Nephron progenitor cell (in vitro differentiated cells): Measurements from ENCODE around the gene GAS2L2.

Experiments
- DNase-seq: peaks from one replicate; pipeline ENCODE4 v3.0.0; 2021
- H3K27ac Mint-ChIP-seq: 2 replicates; pipeline ENCODE4 v1.8.0; 2021; ENCODE audit warnings: mild to moderate bottlenecking, moderate library complexity, mixed read lengths
- H3K27me3 Mint-ChIP-seq: 2 replicates; pipeline ENCODE4 v1.8.0; 2021; ENCODE audit warnings: mild to moderate bottlenecking, low read depth, mixed read lengths; ENCODE audit not compliant: poor library complexity
- H3K36me3 Mint-ChIP-seq: 2 replicates; pipeline ENCODE4 v1.8.0; 2021; ENCODE audit warnings: low read depth, mixed read lengths
- H3K4me1 Mint-ChIP-seq: 2 replicates; pipeline ENCODE4 v1.8.0; 2021; ENCODE audit warnings: mixed read lengths
- H3K4me3 Mint-ChIP-seq: 2 replicates; pipeline ENCODE4 v1.8.0; 2021; ENCODE audit warnings: mild to moderate bottlenecking, moderate library complexity, mixed read lengths
- H3K9me3 Mint-ChIP-seq: 2 replicates; pipeline ENCODE4 v1.8.0; 2021; ENCODE audit warnings: mild to moderate bottlenecking, moderate library complexity, mixed read lengths
- TF ChIP-seq, protein P1 (sequence below): fragments of 200-600 bp; sonication (generic); IDR thresholded peaks from 2 replicates; pipeline ENCODE4 v1.5.0; 2021; ENCODE audit warnings: antibody characterized with exemption

GAS2L2 gene

DNA sequence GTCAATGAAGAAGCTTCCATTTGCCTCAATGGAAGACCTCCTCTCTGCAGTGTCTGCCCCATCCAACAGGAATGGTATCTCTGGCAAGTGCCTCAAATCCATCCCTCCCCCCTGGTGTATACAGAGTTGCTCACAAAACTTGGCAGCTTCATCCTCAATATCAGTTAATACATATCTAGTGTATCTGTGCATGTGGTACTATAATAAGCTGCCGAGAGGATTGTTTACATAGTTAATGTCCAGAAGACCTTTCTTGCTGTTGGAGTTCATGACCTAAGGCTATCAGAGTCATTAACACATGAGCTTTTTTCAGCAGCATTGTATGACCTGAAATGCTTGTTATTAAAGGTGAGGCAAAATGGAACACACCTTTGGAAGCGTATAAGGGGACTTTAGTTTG is 35.6 kb downstream of the GAS2L2 start:
- no peak for DNase-seq
- TF ChIP-seq, protein P1, sequence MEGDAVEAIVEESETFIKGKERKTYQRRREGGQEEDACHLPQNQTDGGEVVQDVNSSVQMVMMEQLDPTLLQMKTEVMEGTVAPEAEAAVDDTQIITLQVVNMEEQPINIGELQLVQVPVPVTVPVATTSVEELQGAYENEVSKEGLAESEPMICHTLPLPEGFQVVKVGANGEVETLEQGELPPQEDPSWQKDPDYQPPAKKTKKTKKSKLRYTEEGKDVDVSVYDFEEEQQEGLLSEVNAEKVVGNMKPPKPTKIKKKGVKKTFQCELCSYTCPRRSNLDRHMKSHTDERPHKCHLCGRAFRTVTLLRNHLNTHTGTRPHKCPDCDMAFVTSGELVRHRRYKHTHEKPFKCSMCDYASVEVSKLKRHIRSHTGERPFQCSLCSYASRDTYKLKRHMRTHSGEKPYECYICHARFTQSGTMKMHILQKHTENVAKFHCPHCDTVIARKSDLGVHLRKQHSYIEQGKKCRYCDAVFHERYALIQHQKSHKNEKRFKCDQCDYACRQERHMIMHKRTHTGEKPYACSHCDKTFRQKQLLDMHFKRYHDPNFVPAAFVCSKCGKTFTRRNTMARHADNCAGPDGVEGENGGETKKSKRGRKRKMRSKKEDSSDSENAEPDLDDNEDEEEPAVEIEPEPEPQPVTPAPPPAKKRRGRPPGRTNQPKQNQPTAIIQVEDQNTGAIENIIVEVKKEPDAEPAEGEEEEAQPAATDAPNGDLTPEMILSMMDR = no peak
- H3K27ac Mint-ChIP-seq = no peak overlapping the region
- H3K4me3 Mint-ChIP-seq = no peak overlapping the region
- H3K36me3 Mint-ChIP-seq = peaks cover 41% of the 10 kb centered on the region
- no peaks in the 10 kb centered on the region for H3K9me3 Mint-ChIP-seq
- H3K4me1 Mint-ChIP-seq = peaks cover 24% of the 10 kb centered on the region
- H3K27me3 Mint-ChIP-seq = no peaks in the 10 kb centered on the region

DNA sequence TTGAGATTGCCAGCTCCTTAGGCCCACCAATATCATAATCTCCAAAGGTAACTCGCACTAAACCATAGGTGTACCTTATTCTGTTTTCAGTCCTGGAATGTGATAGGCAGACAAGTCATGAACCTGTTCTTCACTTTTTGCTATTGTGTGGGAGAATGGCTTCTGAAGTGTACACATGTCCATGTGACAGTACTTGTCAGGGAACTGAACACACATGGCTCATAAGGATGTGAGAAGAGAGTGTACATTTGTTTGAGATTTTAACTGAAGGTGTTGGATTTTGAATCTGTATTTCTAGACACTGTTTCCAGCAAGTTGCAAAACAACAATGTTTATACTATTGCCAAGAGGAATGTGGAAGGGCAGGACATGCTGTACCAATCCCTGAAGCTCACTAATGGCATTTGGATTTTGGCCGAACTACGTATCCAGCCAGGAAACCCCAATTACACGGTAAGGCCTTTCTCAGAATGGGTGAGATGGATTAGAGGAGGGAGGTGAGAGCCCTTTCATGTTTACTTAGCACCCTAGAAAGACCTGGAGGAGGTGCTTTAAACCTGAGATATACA is 36.1 kb downstream of the GAS2L2 start:
- H3K4me1 Mint-ChIP-seq = peaks cover 24% of the 10 kb centered on the region
- no peaks in the 10 kb centered on the region for H3K9me3 Mint-ChIP-seq

DNA sequence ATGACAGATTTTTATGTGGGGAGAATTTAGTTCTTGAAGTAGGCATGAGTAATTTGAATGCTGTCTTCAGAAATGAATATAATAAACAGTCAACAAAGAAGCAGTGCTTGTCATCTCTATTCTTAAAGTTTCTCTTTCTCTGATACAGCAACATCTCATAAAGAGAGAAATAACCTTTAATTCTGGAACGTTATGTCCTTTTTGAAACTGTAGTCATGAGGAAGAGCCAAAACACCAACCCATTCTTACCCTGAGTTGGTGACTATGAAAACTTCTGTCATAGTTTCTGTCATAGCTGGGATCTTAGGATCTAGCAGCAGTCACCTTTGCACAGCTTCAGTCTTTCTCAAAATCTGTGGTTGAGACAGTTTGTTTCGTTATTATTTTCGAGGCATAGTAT is 36.9 kb downstream of the GAS2L2 start:
- H3K27me3 Mint-ChIP-seq = no peaks in the 10 kb centered on the region
- peaks cover 49% of the 10 kb centered on the region for H3K36me3 Mint-ChIP-seq
- TF ChIP-seq, protein P1 = no peak
- H3K27ac Mint-ChIP-seq = no peak overlapping the region
- no peak overlapping the region for H3K4me3 Mint-ChIP-seq
- DNase-seq = no peak
- no peaks in the 10 kb centered on the region for H3K9me3 Mint-ChIP-seq
- H3K4me1 Mint-ChIP-seq = peaks cover 26% of the 10 kb centered on the region

More for the DNA sequence above, 36.1 kb downstream of the GAS2L2 start:
- H3K27me3 Mint-ChIP-seq = no peaks in the 10 kb centered on the region
- no peak overlapping the region for H3K27ac Mint-ChIP-seq
- no peak for DNase-seq
- H3K4me3 Mint-ChIP-seq = no peak overlapping the region
- TF ChIP-seq, protein P1 = no peak
- peaks cover 41% of the 10 kb centered on the region for H3K36me3 Mint-ChIP-seq

DNA sequence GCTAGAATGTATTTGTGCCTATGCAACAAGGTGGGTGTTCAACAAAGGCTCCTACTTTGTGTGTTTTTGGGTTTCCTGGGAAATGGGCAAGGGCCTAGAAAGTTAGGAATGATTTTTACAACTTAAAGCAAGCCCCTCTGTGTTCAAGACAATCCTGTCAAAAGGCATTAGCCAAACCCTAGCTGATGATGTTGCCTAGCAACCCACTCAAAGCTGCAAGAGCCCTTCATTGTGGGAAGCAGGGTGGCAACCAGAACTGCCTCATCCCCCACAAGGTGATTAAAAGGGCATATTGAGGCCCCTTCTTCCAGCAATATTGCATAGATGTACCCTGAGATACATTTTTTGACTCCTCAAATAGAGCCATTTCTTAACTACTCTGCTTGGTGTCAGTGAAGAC is 37.6 kb downstream of the GAS2L2 start:
- peaks cover 52% of the 10 kb centered on the region for H3K36me3 Mint-ChIP-seq
- no peaks in the 10 kb centered on the region for H3K9me3 Mint-ChIP-seq
- no peaks in the 10 kb centered on the region for H3K27me3 Mint-ChIP-seq
- H3K4me1 Mint-ChIP-seq = peaks cover 29% of the 10 kb centered on the region
- H3K27ac Mint-ChIP-seq = no peak overlapping the region
- H3K4me3 Mint-ChIP-seq = no peak overlapping the region
- no peak for DNase-seq
- TF ChIP-seq, protein P1 = no peak

DNA sequence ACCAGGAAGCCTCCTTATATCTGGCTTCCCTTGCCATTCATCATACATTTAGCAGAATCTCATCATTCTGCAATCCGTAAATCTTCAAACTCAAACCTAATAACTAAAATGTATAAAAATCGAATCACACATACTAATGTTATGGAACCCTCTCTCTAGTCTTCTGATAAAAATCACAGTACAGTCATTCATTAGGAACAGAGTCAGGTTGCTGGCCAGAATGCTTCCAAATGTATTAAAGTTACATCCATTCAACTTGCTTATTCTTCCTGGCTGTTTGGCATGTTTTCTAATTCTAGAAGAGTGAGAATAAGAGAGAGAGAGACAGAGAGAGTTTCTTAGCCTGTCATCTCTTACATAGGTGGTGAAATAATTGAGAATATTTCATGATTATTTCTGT is 38.1 kb downstream of the GAS2L2 start:
- no peaks in the 10 kb centered on the region for H3K9me3 Mint-ChIP-seq
- TF ChIP-seq, protein P1 = no peak
- H3K36me3 Mint-ChIP-seq = peaks cover 54% of the 10 kb centered on the region
- DNase-seq = no peak
- peaks cover 29% of the 10 kb centered on the region for H3K4me1 Mint-ChIP-seq
- no peak overlapping the region for H3K27ac Mint-ChIP-seq
- H3K4me3 Mint-ChIP-seq = no peak overlapping the region
- H3K27me3 Mint-ChIP-seq = no peaks in the 10 kb centered on the region

DNA sequence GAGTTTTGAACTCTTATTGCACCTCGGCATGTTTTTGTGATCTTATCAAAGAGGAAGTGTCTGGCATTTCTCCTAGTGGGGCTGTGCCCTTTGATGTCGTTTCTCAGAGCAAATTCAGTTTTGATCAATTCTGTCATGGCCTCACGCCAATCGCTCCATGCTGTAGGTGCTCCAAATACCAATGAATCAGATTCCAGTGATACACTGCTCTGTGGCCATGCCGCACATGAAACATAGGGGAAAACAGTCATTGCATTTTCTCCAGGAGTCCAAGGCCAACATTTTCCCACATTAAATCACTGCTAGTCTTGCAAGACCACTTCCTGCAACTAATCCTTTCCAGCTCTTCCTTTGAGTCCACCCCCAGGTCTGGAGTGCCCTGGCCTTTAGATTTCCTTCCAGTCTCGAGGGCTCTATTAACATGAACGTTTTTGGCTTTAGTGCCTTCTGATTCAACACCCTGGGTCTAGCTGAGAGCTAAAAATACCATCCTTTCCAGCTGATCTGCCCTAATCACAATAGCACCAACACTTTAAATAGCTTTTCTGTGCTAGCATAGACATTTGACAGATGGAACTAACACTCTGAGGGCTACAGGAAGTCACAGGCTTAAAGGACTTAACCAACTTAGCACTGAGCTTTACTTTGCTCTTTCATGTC is 39.8 kb downstream of the GAS2L2 start:
- DNase-seq = peak; percentile 24
- no peaks in the 10 kb centered on the region for H3K9me3 Mint-ChIP-seq
- peaks cover 23% of the 10 kb centered on the region for H3K4me1 Mint-ChIP-seq
- no peaks in the 10 kb centered on the region for H3K27me3 Mint-ChIP-seq
- TF ChIP-seq, protein P1 = no peak
- H3K27ac Mint-ChIP-seq = no peak overlapping the region
- peaks cover 49% of the 10 kb centered on the region for H3K36me3 Mint-ChIP-seq
- no peak overlapping the region for H3K4me3 Mint-ChIP-seq
